Anterior cingulate cortex (tissue), 58 donors: ENCODE data around the gene PPARG.

Experiments
- DNase-seq, 58 donors: peaks; one replicate each; lab custom pipeline; 2025; lab: John Stamatoyannopoulos, UW

PPARG gene

GRCh38 chr3:12339701-12340480 lies 51.0 kb downstream of the PPARG start:
- no peak for DNase-seq

- no peak for DNase-seq
These were observed 51.6 kb downstream of the PPARG start for GRCh38 chr3:12340506-12340905.

- no peak for DNase-seq
These were observed 53.3 kb downstream of the PPARG start for GRCh38 chr3:12342151-12342550.

DNA sequence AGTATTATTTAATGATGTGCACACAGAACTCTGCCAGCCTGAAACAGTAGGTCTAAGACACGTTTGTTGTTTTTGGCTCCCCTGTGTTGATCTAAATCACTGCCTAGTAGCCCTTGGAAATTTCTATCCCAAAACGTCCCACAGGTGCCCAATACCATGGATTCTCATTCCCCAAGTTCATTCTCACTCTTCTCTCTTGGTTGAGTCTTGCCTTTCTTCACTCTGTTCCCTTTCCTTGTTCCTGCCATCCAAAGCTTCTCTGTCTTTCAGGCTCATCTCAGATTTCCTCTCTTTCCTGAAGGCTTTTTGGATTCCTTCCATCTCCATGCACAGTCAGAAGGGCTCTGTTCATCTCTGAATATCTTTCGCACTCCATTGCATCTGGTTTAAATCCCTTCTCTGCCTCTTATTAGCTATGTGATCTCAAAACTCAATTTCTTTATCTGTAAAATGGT lies 54.2 kb downstream of the PPARG start:
- no peak for DNase-seq

GRCh38 chr3:12345141-12345561 lies 56.3 kb downstream of the PPARG start:
- DNase-seq = no peak

DNA sequence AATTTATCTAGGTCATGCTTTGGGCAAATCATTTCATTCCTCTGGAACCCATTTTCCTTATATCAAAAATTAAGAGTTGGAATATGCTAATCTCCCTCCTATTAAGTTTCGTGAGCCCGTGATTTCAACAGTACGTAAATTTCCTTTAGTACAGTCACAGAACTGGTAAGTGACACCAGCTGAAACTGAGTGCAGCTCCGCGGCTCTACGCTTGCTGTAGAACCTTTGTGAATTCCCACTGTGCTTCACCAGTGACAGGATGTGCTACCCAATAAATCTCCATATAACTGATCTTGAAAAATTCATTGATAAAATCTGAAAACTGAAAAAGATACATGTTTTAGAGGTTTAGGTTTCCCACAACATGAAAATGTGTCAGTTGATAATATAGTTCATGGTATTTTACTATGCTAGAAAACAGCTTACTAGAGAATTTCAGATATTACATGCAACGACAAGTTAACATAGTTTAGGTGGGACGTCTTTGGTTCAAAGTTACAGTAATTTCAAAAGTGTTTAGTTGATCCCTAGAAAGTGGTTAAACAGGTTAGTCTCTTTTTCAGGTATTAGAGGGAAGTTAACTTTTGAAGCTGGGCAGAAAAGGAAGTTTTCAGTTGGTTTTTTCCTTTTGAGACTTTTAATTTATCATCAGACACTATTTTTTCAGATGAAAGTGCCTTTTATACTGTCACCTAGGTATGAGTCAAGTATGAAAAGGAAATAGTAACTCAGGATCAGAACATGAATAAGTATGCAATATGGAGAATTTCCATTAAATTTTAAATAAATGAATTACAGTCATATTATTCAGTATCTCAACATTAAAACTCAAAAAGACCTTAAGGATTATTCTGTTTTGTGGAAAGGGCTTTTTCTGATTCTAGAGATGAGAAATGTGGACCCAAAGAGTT lies 57.0 kb downstream of the PPARG start:
- no peak for DNase-seq

DNA sequence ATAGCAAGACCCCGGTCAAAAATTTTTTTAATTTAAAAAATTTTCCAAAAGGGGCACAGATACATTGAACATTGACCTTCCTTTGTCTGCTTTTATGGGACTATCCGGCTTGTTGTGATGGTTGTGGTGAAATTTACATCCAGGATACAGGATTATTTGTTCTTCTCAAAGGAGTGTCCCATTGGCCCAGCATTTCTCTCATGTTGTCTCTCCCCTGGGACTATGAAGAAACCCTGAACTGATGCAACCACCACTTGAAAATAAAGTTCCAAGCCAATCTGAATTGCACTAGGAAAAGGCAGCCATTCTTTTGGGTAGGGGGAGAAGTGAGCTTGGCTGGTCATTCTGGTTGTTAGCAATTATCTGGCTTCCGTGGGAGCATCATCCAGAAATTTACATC lies 58.4 kb downstream of the PPARG start:
- no peak for DNase-seq

- DNase-seq = no peak
These were observed 61.3 kb downstream of the PPARG start for GRCh38 chr3:12349895-12350811.

DNA sequence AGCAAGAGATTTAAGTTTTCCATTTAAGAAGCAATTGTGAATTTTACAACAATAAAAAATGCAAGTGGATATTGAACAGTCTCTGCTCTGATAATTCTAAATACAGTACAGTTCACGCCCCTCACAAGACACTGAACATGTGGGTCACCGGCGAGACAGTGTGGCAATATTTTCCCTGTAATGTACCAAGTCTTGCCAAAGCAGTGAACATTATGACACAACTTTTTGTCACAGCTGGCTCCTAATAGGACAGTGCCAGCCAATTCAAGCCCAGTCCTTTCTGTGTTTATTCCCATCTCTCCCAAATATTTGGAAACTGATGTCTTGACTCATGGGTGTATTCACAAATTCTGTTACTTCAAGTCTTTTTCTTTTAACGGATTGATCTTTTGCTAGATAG lies 62.3 kb downstream of the PPARG start:
- DNase-seq = no peak

GRCh38 chr3:12352253-12352652 lies 63.4 kb downstream of the PPARG start:
- DNase-seq = no peak

GRCh38 chr3:12352755-12353154 lies 63.9 kb downstream of the PPARG start:
- no peak for DNase-seq

DNA sequence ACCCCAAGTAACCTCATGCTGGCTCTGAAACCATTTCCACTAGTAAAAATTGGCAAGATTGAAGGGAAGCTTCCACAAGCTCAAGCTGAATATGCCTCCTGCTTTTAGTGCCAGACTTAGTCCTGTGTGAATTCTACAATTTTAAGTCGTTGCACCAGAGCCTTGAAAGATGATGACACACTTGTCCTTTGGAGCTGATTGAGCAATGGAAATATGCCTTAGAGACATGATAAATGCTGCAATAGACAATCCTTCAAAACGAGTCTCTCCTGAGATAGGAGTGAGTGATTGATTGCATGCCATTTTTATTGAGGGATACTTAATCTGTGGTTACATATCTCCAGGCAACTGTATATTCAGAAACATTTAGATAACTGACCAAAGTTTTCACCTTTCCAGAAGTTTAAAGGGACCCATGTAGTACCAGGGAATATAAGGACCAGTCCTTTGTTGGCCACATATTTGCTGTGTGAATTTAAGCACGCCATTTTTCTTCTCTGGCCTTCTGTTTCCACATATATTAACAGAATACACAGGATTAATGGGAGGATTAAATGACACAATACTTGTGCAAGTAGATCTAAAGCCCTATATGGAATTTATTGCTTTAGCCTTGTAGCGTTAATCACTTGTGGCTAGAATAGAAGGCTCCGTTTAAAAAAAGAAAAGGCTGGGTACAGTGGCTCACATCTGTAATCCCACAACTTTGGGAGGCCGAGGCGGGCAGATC lies 65.1 kb downstream of the PPARG start:
- DNase-seq = no peak

GRCh38 chr3:12356175-12356574 lies 67.3 kb downstream of the PPARG start:
- DNase-seq = no peak

DNA sequence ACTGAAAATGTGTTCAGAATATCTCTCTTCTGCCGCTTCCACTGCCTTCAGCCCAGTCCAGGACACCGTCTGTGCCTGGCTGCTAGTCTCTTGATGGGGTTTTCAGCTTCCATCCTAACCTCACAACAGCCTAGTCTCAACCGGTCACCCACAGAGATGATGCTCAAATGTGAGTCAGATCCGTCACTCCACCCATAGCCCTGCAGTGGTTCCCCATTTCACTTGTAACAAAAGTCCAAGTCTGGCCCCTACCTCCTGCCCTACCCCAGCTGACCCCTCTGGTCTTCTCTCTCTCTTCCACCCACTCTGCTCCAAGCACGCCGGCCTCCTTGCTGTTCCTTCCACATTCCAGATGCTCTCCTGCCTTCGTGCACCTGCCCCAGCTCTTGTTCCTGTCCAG lies 68.1 kb downstream of the PPARG start:
- DNase-seq = no peak

DNA sequence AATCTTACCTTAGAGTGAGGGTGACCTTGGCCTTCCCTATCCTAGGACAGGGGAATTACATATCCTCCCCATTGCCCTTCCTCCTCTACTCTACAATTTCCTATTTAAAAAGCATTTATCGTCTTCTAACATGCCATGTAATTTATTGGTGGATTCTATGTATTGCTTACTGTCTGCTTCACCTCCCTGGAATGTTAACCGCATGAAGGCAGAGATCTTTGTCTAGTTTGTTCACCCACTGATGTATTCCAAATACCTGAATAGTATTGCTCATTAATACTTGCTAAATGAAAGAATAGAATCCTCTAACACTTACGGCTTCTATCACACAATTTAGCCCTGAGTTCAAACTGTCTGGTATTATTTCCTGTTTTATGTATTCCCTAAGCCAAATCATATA lies 68.6 kb downstream of the PPARG start:
- no peak for DNase-seq

- DNase-seq = no peak
These were observed 74.7 kb downstream of the PPARG start for GRCh38 chr3:12363397-12364195.

DNA sequence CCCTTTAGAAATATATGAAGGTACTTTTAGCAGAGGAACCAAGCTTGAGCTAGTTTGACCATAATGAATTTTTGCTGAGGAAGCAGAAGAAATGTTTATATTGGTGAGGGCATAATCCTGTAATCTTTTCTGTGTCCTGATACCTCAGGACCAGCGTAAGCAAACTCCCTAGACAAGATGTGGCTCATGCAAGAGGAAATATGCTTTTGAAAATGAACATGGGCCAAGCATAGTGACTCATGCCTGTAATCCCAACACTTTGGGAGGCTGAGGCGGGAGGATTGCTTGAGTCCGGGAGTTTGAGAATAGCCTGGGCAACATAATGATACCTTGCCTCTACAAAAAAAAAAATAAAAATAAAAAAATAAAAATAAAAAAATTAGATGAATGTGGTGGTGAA lies 78.5 kb downstream of the PPARG start:
- no peak for DNase-seq

- DNase-seq = no peak
These were observed 80.2 kb downstream of the PPARG start for GRCh38 chr3:12369029-12369428.

DNA sequence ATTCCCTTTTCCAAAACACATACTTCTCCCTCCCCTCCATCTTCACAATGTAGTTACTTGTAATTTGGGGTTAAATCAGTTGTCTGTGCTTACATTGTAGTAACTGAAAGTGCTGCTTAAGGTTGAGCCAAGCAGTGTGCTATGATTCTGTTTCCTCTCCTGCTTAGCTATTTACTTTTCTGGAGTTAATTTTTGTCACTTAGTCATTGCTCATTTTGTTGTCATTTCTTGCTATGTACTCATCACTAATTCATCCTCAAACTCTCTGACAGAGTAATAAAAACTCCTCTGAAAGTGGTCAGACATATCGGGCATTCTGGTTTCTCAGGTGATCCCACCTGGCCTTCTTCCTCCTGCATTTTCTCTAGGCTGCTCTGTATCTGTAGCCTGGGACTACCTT lies 80.7 kb downstream of the PPARG start:
- DNase-seq = no peak
